ENCODE measurements around the gene BOLA3.
"Not testable (repeated sequence)": the region's sequence is repeated elsewhere in the genome, so short reads cannot be mapped to it uniquely, and the experiment has no call there.

BOLA3 gene

GRCh38 chr2:74147727-74148456 is at the start of gene BOLA3:
Gene BOLA3, minus strand, starts transcription at chr2:74147912. Its CDS starts 38 bp downstream, at chr2:74147874.
- DNase-seq, result peak; percentile 90

- no peak for DNase-seq
Observed at GRCh38 chr2:74197049-74197448, 49.3 kb upstream of the BOLA3 start.

- DNase-seq, result no peak
Observed at GRCh38 chr2:74194799-74195198, 47.1 kb upstream of the BOLA3 start.

GRCh38 chr2:74191596-74192380 is 44.1 kb upstream of the BOLA3 start:
- no peak for DNase-seq

- no peak for DNase-seq
Observed at GRCh38 chr2:74188696-74189095, 41.0 kb upstream of the BOLA3 start.

GRCh38 chr2:74188018-74188601 is 40.4 kb upstream of the BOLA3 start:
- no peak for DNase-seq

GRCh38 chr2:74186706-74187105 is 39.0 kb upstream of the BOLA3 start:
- DNase-seq, result not testable (repeated sequence)

GRCh38 chr2:74186038-74186437 is 38.3 kb upstream of the BOLA3 start:
- peak; percentile 38 for DNase-seq

- no peak for DNase-seq
Observed at GRCh38 chr2:74183878-74184277, 36.2 kb upstream of the BOLA3 start.

GRCh38 chr2:74181739-74182138 is 34.0 kb upstream of the BOLA3 start:
- DNase-seq, result peak; percentile 60

GRCh38 chr2:74179063-74179865 is 31.6 kb upstream of the BOLA3 start:
- DNase-seq, result peak; percentile 25

GRCh38 chr2:74178211-74179062 is 30.7 kb upstream of the BOLA3 start, which contains the start of gene MOB1A:
Gene MOB1A, minus strand, starts transcription at chr2:74178879. Its CDS starts 205 bp downstream, at chr2:74178674.
- peak; percentile 99 for DNase-seq

GRCh38 chr2:74177696-74178095 is 30.0 kb upstream of the BOLA3 start:
- no peak for DNase-seq

GRCh38 chr2:74174909-74175308 is 27.2 kb upstream of the BOLA3 start:
- no peak for DNase-seq

GRCh38 chr2:74168739-74169138 is 21.0 kb upstream of the BOLA3 start:
- no peak for DNase-seq

- DNase-seq, result no peak
Observed at GRCh38 chr2:74164761-74165160, 17.0 kb upstream of the BOLA3 start.

GRCh38 chr2:74162951-74163350 is 15.2 kb upstream of the BOLA3 start:
- DNase-seq, result no peak

GRCh38 chr2:74155830-74156229 is 8.1 kb upstream of the BOLA3 start:
- no peak for DNase-seq

GRCh38 chr2:74152954-74153353 is 5.2 kb upstream of the BOLA3 start:
- no peak for DNase-seq

- no peak for DNase-seq
Observed at GRCh38 chr2:74149570-74150319, 2.0 kb upstream of the BOLA3 start.

- no peak for DNase-seq
Observed at GRCh38 chr2:74149247-74149525, 1.5 kb upstream of the BOLA3 start.
